Measurements from ENCODE around the gene RABGAP1L.

RABGAP1L gene

DNA sequence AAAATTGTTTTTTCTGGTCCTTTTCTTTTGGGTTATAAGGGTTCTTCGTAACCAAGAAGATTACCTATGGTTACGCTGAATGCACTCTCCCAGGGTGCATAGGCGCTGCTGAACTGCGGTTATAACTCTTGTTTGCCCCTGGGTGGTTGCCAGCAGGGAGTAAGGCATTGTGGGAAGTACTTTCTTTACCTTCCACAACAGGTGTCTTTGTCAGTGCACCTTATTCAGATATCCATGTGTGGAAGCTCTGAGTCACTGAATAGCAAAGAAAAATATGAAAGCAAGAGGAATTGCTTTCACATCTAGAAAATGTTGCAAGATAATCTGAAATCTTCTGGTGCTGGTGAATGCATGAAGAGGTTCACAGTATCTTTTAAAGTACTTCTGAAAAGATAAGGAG, 716.0 kb downstream of the RABGAP1L start:
- no peak for DNase-seq (ENCODE audit: low read depth, low spot score)
- Histone ChIP-seq H3K4me3 (ENCODE audit: insufficient read length, low read depth) (peak overlapping the region; percentile 60), H3K27me3 (ENCODE audit: insufficient read depth, insufficient read length) (no peaks in the 10 kb centered on the region), H3K9me3 (ENCODE audit: insufficient read depth, low read length) (no peaks in the 10 kb centered on the region), H3K36me3 (ENCODE audit: insufficient read depth, insufficient read length, low read length) (no peaks in the 10 kb centered on the region), H3K9ac (ENCODE audit: insufficient read length, low read depth) (peak overlapping the region; percentile 72), H3K4me1 (ENCODE audit: insufficient read depth, insufficient read length) (peaks cover 5% of the 10 kb centered on the region)
- TF ChIP-seq ZNF274 (IDR thresholded peaks at IDR 0.05; ENCODE audit: low read depth, low read length) = no peak
- no peak for TF ChIP-seq YY1 (IDR thresholded peaks at IDR 0.05; ENCODE audit: insufficient read depth, insufficient read length)
- TF ChIP-seq SUZ12 (IDR thresholded peaks at IDR 0.05; ENCODE audit: extremely low read depth, insufficient read depth, insufficient read length) = no peak

GRCh38 chr1:174877208-174877673, 717.9 kb downstream of the RABGAP1L start:
- no peak for TF ChIP-seq YY1 (IDR thresholded peaks at IDR 0.05; ENCODE audit: insufficient read depth, insufficient read length)
- no peak for TF ChIP-seq ZNF274 (IDR thresholded peaks at IDR 0.05; ENCODE audit: low read depth, low read length)
- TF ChIP-seq SUZ12 (IDR thresholded peaks at IDR 0.05; ENCODE audit: extremely low read depth, insufficient read depth, insufficient read length) = no peak
- peaks cover 5% of the 10 kb centered on the region for H3K4me1 ChIP-seq (ENCODE audit: insufficient read depth, insufficient read length)

GRCh38 chr1:174880171-174880570, 720.9 kb downstream of the RABGAP1L start:
- H3K9ac ChIP-seq (ENCODE audit: insufficient read length, low read depth) = no peak overlapping the region

More at GRCh38 chr1:174877208-174877673, 717.9 kb downstream of the RABGAP1L start:
- Histone ChIP-seq H3K9me3 (ENCODE audit: insufficient read depth, low read length) (no peaks in the 10 kb centered on the region), H3K9ac (ENCODE audit: insufficient read length, low read depth) (no peak overlapping the region), H3K4me3 (ENCODE audit: insufficient read length, low read depth) (no peak overlapping the region), H3K27me3 (ENCODE audit: insufficient read depth, insufficient read length) (no peaks in the 10 kb centered on the region), H3K36me3 (ENCODE audit: insufficient read depth, insufficient read length, low read length) (no peaks in the 10 kb centered on the region)
- no peak for DNase-seq (ENCODE audit: low read depth, low spot score)

GRCh38 chr1:174883409-174883808, 724.1 kb downstream of the RABGAP1L start:
- H3K36me3 ChIP-seq (ENCODE audit: insufficient read depth, insufficient read length, low read length) = no peaks in the 10 kb centered on the region
- no peak overlapping the region for H3K9ac ChIP-seq (ENCODE audit: insufficient read length, low read depth)
- TF ChIP-seq SUZ12 (IDR thresholded peaks at IDR 0.05; ENCODE audit: extremely low read depth, insufficient read depth, insufficient read length) (no peak), YY1 (IDR thresholded peaks at IDR 0.05; ENCODE audit: insufficient read depth, insufficient read length) (no peak), ZNF274 (IDR thresholded peaks at IDR 0.05; ENCODE audit: low read depth, low read length) (no peak)
- no peak for DNase-seq (ENCODE audit: low read depth, low spot score)
- no peaks in the 10 kb centered on the region for H3K4me1 ChIP-seq (ENCODE audit: insufficient read depth, insufficient read length)
- no peaks in the 10 kb centered on the region for H3K9me3 ChIP-seq (ENCODE audit: insufficient read depth, low read length)
- H3K27me3 ChIP-seq (ENCODE audit: insufficient read depth, insufficient read length) = no peaks in the 10 kb centered on the region
- no peak overlapping the region for H3K4me3 ChIP-seq (ENCODE audit: insufficient read length, low read depth)

More at GRCh38 chr1:174880171-174880570, 720.9 kb downstream of the RABGAP1L start:
- no peak for DNase-seq (ENCODE audit: low read depth, low spot score)
- no peaks in the 10 kb centered on the region for H3K36me3 ChIP-seq (ENCODE audit: insufficient read depth, insufficient read length, low read length)
- TF ChIP-seq YY1 (IDR thresholded peaks at IDR 0.05; ENCODE audit: insufficient read depth, insufficient read length) (no peak), ZNF274 (IDR thresholded peaks at IDR 0.05; ENCODE audit: low read depth, low read length) (no peak), SUZ12 (IDR thresholded peaks at IDR 0.05; ENCODE audit: extremely low read depth, insufficient read depth, insufficient read length) (no peak)
- no peaks in the 10 kb centered on the region for H3K9me3 ChIP-seq (ENCODE audit: insufficient read depth, low read length)
- H3K4me3 ChIP-seq (ENCODE audit: insufficient read length, low read depth) = no peak overlapping the region
- H3K4me1 ChIP-seq (ENCODE audit: insufficient read depth, insufficient read length) = no peaks in the 10 kb centered on the region
- H3K27me3 ChIP-seq (ENCODE audit: insufficient read depth, insufficient read length) = no peaks in the 10 kb centered on the region

DNA sequence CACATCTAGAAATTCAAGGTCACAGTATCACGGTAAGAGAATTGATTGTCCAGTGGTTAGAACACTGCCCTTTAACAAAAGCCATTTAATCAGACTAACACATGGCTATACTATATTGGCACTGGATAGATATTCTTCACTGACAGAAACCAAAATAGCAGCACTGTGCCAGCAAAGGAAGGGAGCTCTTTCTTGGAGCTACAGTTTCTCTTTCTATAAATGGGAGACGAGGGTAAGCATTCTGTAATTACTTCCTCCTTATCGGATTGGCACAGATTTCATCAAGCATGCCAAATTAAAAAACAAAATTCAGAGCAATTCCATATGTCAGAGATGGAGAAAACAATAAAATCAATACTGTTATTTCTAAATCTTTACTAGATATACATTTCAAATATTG, 724.7 kb downstream of the RABGAP1L start:
- Histone ChIP-seq H3K9ac (ENCODE audit: insufficient read length, low read depth) (no peak overlapping the region), H3K4me1 (ENCODE audit: insufficient read depth, insufficient read length) (no peaks in the 10 kb centered on the region), H3K4me3 (ENCODE audit: insufficient read length, low read depth) (no peak overlapping the region), H3K9me3 (ENCODE audit: insufficient read depth, low read length) (no peaks in the 10 kb centered on the region), H3K36me3 (ENCODE audit: insufficient read depth, insufficient read length, low read length) (no peaks in the 10 kb centered on the region), H3K27me3 (ENCODE audit: insufficient read depth, insufficient read length) (no peaks in the 10 kb centered on the region)
- no peak for TF ChIP-seq SUZ12 (IDR thresholded peaks at IDR 0.05; ENCODE audit: extremely low read depth, insufficient read depth, insufficient read length)
- TF ChIP-seq YY1 (IDR thresholded peaks at IDR 0.05; ENCODE audit: insufficient read depth, insufficient read length) = no peak
- TF ChIP-seq ZNF274 (IDR thresholded peaks at IDR 0.05; ENCODE audit: low read depth, low read length) = no peak
- no peak for DNase-seq (ENCODE audit: low read depth, low spot score)

GRCh38 chr1:174884566-174884965, 725.2 kb downstream of the RABGAP1L start:
- no peaks in the 10 kb centered on the region for H3K9me3 ChIP-seq (ENCODE audit: insufficient read depth, low read length)
- no peak overlapping the region for H3K9ac ChIP-seq (ENCODE audit: insufficient read length, low read depth)
- H3K27me3 ChIP-seq (ENCODE audit: insufficient read depth, insufficient read length) = no peaks in the 10 kb centered on the region
- H3K4me1 ChIP-seq (ENCODE audit: insufficient read depth, insufficient read length) = no peaks in the 10 kb centered on the region
- H3K4me3 ChIP-seq (ENCODE audit: insufficient read length, low read depth) = no peak overlapping the region
- no peak for DNase-seq (ENCODE audit: low read depth, low spot score)
- no peaks in the 10 kb centered on the region for H3K36me3 ChIP-seq (ENCODE audit: insufficient read depth, insufficient read length, low read length)
- no peak for TF ChIP-seq YY1 (IDR thresholded peaks at IDR 0.05; ENCODE audit: insufficient read depth, insufficient read length)
- no peak for TF ChIP-seq ZNF274 (IDR thresholded peaks at IDR 0.05; ENCODE audit: low read depth, low read length)
- no peak for TF ChIP-seq SUZ12 (IDR thresholded peaks at IDR 0.05; ENCODE audit: extremely low read depth, insufficient read depth, insufficient read length)

DNA sequence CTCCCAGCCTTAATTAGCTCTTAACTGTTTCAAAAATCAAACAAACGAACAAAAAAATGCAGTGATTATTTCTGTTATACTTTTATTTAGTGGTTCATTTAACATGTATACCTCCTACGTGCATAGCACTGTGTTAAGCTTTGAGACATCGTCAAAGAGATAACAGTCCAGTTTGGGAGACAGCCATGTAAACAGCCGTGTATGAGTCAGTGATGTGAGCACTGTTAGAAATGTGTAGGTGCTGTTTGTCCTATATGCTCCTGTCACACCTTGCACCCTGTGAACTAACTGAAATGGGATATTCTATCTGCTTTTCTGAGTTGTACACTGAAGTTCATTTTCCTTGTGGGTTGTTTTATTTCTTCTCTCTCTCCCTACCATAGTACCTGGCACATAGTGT, 730.7 kb downstream of the RABGAP1L start:
- DNase-seq (ENCODE audit: low read depth, low spot score) = no peak
- Histone ChIP-seq H3K4me3 (ENCODE audit: insufficient read length, low read depth) (no peak overlapping the region), H3K4me1 (ENCODE audit: insufficient read depth, insufficient read length) (no peaks in the 10 kb centered on the region), H3K36me3 (ENCODE audit: insufficient read depth, insufficient read length, low read length) (no peaks in the 10 kb centered on the region), H3K9me3 (ENCODE audit: insufficient read depth, low read length) (no peaks in the 10 kb centered on the region), H3K27me3 (ENCODE audit: insufficient read depth, insufficient read length) (no peaks in the 10 kb centered on the region), H3K9ac (ENCODE audit: insufficient read length, low read depth) (no peak overlapping the region)
- TF ChIP-seq ZNF274 (IDR thresholded peaks at IDR 0.05; ENCODE audit: low read depth, low read length) = no peak
- TF ChIP-seq SUZ12 (IDR thresholded peaks at IDR 0.05; ENCODE audit: extremely low read depth, insufficient read depth, insufficient read length) = no peak
- no peak for TF ChIP-seq YY1 (IDR thresholded peaks at IDR 0.05; ENCODE audit: insufficient read depth, insufficient read length)

Data from NT2/D1 (cell line).